ENCODE results near the gene PDZK1.

- TF ChIP-seq TAF1 (IDR thresholded peaks at IDR 0.05; ENCODE audit: low read depth) (no peak), ZBTB7A (IDR thresholded peaks at IDR 0.05; ENCODE audit: low read depth) (no peak), FOXM1 (IDR thresholded peaks at IDR 0.05; ENCODE audit: borderline replicate concordance, low read depth) (no peak), USF1 (IDR thresholded peaks at IDR 0.05) (no peak), YY1 (IDR thresholded peaks at IDR 0.05; ENCODE audit: low read depth) (no peak), TCF12 (IDR thresholded peaks at IDR 0.05; ENCODE audit: low read depth) (no peak), REST (IDR thresholded peaks at IDR 0.05; ENCODE audit: low read depth) (no peak), EP300 (IDR thresholded peaks at IDR 0.05; ENCODE audit: borderline replicate concordance) (no peak), MAX (IDR thresholded peaks at IDR 0.05) (no peak), EGR1 (IDR thresholded peaks at IDR 0.05) (no peak), TEAD4 (IDR thresholded peaks at IDR 0.05) (no peak), CEBPB (IDR thresholded peaks at IDR 0.05) (no peak), RAD21 (IDR thresholded peaks at IDR 0.05; ENCODE audit: low read depth) (no peak), CREB1 (IDR thresholded peaks at IDR 0.05; ENCODE audit: low read depth) (no peak)
These were observed 895 bp upstream of the PDZK1 start for GRCh38 chr1:145708063-145708462.
